ENCODE results near the gene TRPM3.

TRPM3 gene

DNA sequence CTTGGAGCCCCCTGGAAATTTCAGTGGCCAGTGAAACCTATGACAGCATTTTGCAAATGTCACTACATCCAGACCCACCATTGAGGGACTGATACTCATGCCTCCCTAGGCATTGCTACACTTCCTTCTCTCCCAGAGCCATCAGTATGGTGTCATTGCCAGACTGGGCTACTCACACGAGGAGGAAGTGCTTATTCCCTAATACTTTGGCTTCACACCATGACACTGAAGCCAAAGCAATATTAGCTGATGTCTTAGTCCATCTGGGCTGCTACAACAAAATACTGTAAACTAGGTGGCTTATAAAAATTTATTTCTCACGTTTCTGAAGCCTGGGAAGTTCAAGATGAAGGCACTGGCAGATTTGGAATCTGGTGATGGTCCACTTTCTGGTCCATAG, 22.6 kb downstream of the TRPM3 start:
- no peak for DNase-seq (ENCODE audit: low read depth in 1 of 2, low spot score in 1 of 2)

- no peak for DNase-seq (ENCODE audit: low read depth in 1 of 2, low spot score in 1 of 2)
Measured at GRCh38 chr9:71097671-71098070, 23.8 kb downstream of the TRPM3 start.

GRCh38 chr9:71096421-71097108, 24.9 kb downstream of the TRPM3 start:
- DNase-seq (ENCODE audit: low read depth in 1 of 2, low spot score in 1 of 2): no peak

- DNase-seq (ENCODE audit: low read depth in 1 of 2, low spot score in 1 of 2): no peak
Measured at GRCh38 chr9:71094708-71095251, 26.6 kb downstream of the TRPM3 start.

DNA sequence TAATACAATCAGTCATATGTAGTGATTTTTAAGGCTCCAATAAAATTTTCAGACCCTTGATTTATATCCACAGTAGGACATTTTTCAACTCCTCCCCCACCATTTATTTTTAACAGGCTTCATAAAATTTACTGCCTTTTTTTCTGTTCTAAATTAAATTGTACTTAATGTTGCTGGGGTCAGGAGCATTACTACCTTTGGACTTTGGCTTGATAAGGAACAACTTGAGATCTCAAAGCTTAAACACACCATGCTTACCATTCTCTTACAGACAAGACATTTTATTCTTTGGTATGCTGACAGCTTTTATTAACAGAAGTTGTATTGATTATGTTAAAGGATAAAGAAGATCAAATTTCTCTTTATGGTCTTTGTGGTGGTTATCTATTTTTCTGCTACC, 30.5 kb downstream of the TRPM3 start:
- DNase-seq (ENCODE audit: low read depth in 1 of 2, low spot score in 1 of 2): no peak

GRCh38 chr9:71079451-71079850, 42.0 kb downstream of the TRPM3 start:
- no peak for DNase-seq (ENCODE audit: low read depth in 1 of 2, low spot score in 1 of 2)

GRCh38 chr9:71076096-71076495, 45.3 kb downstream of the TRPM3 start:
- DNase-seq (ENCODE audit: low read depth in 1 of 2, low spot score in 1 of 2): no peak

DNA sequence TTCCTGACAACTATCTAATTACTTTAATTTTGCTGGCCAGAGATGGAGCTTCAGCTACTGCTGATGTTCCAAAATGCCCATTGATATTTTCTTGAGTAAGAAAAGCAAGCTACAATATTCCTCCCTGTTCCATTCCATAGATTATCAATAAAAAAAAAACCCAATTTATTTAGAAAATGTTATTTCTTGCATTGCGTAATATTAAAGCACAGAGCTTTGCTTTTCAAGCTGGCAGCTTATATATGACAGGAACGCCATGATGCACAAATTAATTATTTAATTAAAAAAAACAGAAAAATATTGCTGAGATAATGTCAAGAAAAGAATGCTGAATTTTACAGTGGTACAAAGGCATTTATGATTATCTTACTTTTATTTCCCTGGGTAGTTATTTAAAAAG, 47.9 kb downstream of the TRPM3 start:
- no peak for DNase-seq (ENCODE audit: low read depth in 1 of 2, low spot score in 1 of 2)

GRCh38 chr9:71072587-71072986, 48.8 kb downstream of the TRPM3 start:
- DNase-seq (ENCODE audit: low read depth in 1 of 2, low spot score in 1 of 2): no peak

DNA sequence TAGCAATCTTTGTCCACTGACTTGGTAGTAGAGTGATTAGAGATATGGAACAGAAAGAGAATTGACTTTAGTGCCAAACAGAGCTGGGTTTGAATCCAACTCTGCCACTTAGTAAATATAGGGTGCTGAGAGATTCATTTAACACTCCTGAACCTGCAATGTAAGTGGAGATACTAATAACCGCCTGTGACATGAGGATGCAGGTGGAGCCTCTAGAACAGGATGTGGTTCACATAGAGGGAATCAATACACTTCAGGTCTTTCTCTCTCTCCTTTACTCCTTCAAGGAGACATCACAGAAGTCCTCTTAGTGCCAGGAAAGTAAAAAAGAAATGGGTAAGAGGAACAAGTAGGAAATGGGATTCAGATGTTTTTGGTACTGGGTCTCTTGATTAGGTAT, 49.8 kb downstream of the TRPM3 start:
- DNase-seq (ENCODE audit: low read depth in 1 of 2, low spot score in 1 of 2): no peak

- no peak for DNase-seq (ENCODE audit: low read depth in 1 of 2, low spot score in 1 of 2)
Measured at GRCh38 chr9:71058660-71059059, 62.8 kb downstream of the TRPM3 start.

DNA sequence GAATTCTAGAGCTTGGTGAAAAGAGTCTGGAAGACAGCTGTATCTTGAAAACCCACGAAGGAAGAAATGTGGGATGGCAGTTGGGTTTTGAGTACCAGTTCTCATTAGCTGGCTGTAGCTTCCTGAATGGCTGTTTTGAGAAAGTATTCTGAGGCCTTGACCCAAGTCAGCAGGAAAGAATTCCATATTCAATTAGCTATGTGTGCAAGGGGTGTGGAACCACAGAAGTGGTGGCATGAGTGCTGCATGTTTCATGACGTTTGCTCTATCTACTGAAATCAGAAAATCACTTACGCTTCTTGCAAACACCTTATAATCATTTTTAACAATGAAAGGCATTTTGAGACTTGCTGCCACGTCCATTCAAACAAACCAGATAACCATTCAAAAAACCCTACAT, 69.1 kb downstream of the TRPM3 start:
- DNase-seq (ENCODE audit: low read depth in 1 of 2, low spot score in 1 of 2): no peak

- no peak for DNase-seq (ENCODE audit: low read depth in 1 of 2, low spot score in 1 of 2)
Measured at GRCh38 chr9:71048280-71048679, 73.1 kb downstream of the TRPM3 start.

GRCh38 chr9:71042448-71042990, 78.9 kb downstream of the TRPM3 start:
- no peak for DNase-seq (ENCODE audit: low read depth in 1 of 2, low spot score in 1 of 2)

DNA sequence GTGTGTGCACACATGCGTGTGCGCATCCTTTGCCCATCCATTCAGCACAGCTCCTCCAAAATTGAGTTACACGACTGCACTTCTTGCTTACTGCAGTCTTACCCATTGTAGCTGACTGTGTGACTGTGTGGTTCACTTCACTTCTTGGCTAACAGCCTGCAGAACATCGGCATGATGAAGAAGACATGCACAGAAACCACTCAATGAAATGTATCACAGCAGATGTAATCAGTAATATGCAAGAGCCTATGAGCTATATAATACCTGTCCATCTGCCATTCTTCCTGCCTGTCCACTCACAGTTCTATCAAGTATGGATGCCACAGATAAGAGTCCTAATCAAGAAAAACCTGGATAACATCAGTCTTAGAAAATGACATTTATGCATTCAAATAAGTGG, 83.9 kb downstream of the TRPM3 start:
- DNase-seq (ENCODE audit: low read depth in 1 of 2, low spot score in 1 of 2): no peak

DNA sequence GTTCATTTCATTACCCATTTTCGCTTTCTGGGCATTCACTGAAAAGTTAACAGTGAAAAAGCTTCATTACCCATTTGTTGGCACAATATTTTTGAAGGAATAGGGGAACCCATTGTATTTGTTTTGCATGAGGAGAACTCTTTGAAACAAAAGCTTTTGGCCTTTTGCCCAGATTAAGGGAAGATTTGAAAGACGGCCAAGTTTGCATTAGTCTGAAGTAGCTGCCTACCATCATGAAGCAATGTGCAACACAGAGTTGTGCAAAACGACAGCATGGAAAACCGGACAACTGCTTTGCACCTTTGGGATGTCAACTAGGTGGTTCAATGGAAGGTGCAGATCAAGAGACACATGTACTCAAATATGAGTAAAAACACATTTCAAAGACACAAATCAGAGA, 84.9 kb downstream of the TRPM3 start:
- no peak for DNase-seq (ENCODE audit: low read depth in 1 of 2, low spot score in 1 of 2)

GRCh38 chr9:71032779-71033178, 88.6 kb downstream of the TRPM3 start:
- DNase-seq (ENCODE audit: low read depth in 1 of 2, low spot score in 1 of 2): no peak

DNA sequence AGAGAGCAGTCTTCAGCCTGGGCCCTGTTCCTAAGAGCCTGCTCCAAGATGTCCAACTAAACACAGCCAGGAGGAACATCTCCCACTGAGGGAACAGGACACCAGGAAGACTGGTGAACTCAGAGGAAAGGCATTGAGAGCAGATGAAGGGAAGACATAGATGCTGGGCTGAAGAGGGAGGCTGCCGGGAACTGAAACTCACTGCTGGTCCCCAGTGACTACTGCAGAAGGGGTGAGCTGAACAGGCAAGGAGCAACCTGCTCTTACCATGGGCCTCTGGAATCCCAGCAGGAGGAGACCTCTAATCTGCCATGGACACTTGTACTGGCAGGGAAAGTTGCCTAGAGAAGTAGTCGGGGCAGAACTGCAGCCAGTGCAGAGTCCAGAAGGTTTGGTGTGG, 95.7 kb downstream of the TRPM3 start:
- no peak for DNase-seq (ENCODE audit: low read depth in 1 of 2, low spot score in 1 of 2)

DNA sequence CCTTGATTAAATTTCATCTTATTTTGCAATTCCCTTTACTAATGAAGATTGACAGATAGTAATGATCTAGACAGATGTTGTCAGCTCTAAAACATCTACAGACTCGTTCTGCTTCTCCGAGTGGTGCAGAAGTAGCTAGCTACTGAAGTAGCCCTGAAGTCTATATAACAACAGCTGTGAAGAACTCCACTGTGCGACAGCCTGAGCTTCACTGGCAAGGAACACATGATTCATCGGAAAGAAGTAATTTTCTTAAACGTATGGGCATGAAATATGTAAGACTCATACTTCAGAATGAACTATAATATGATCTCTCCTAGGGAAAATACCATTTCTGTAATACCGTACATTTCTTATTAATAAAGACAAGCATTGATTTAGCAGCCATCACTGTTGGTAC, 96.2 kb downstream of the TRPM3 start:
- DNase-seq (ENCODE audit: low read depth in 1 of 2, low spot score in 1 of 2): no peak

DNA sequence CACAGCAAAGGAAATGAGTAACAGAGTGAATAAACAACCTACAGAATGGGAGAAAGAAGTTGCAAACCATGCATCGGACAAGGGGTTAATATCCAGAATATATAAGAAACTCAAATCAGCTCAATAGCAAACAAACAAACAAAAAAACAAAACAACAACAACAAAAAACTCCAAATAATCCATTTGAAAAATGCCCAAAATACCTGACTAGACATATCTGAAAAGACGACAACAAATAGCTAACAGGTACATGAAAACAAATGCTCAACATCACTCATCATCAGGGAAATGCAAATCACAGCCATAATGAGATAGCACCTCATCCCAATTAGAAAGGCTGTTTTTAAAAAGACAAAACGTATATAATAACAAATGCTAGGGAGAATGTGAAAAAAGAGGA, 111.2 kb downstream of the TRPM3 start:
- no peak for DNase-seq (ENCODE audit: low read depth in 1 of 2, low spot score in 1 of 2)

GRCh38 chr9:71005456-71005855, 116.0 kb downstream of the TRPM3 start:
- no peak for DNase-seq (ENCODE audit: low read depth in 1 of 2, low spot score in 1 of 2)

DNA sequence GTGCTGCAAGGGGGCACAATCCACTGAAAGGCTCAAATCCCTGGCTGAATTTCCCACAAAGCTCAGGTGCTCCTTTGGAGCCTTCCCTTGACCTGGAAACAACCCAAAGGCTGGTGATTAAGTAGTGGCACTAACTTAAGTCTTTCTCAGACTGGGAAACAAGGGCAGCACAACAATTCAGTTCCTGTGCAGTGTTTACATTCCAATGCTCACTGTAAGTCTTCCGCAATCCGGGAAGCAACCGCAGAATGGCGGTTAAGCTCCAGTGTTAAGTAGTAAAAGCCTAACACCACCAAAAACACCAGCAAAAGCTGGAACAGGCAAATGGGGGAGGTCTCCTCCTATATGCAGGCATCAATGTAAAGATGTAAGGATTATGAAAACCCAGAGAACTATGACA, 117.2 kb downstream of the TRPM3 start:
- no peak for DNase-seq (ENCODE audit: low read depth in 1 of 2, low spot score in 1 of 2)

DNA sequence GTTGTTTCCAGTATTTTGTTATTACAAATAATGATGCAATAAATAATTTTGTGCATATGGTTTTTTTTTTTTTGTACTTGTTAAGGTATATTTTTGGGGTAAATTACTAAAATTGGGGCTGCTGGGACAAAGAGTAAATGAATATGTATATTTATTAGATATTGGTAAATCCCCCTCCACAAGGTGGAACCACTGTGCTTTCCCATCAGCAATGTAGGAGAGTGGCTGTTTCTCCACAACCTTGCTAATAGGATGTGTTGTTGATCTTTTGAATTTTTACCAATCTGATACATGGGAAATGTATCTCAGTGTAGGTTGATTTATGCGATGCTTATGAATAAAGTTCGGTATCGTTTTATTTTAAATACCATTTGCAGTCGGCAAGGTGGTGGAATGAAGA, 118.1 kb downstream of the TRPM3 start:
- no peak for DNase-seq (ENCODE audit: low read depth in 1 of 2, low spot score in 1 of 2)

All from stimulated activated CD4-positive, alpha-beta T cell treated with anti-CD3 and anti-CD28 coated beads, Interleukin-15, amount 100 ng/mL, for 1 hour (primary cell).